Spleen (tissue), 7 donors: ENCODE data around the gene KDR.

Experiments used
- CTCF ChIP-seq, 11 experiments: fragments of 200-600 bp in 7 of 11; fragments of 450-650 bp in 4 of 11; sonication (generic) in 4 of 11; IDR thresholded peaks in 8 of 11; conservative IDR thresholded peaks in 3 of 11; 1 replicate in 7 of 11; 2 replicates in 4 of 11; pipeline versions ENCODE4 v1.4.0 to v1.8.0; 2016 to 2021; ENCODE audit warnings: antibody characterized with exemption in 11 of 11, inconsistent platforms in 4 of 11, mild to moderate bottlenecking in 1 of 11
- POLR2A ChIP-seq, 3 donors: fragments of 450-650 bp; IDR thresholded peaks; one replicate each; pipeline ENCODE4 v1.5.1; 2017; ENCODE audit warnings: antibody characterized with exemption in 3 of 3, mild to moderate bottlenecking in 1 of 3
- POLR2AphosphoS5 ChIP-seq, 3 donors: sonication (generic); formaldehyde crosslinking; IDR thresholded peaks; one replicate each; pipeline ENCODE4 v1.5.1; 2017; ENCODE audit warnings: antibody characterized with exemption in 3 of 3
- donor health status: DM: no; HTN: no; CAD: no; lungs with moderate emphysema.
- donor health status: DM: no; HTN: no; CAD: no.
- donor health status: DM: no; HTN: no; CAD: no.

- no peak for TF ChIP-seq POLR2A (IDR thresholded peaks at IDR 0.05)
- no peak for TF ChIP-seq CTCF (IDR thresholded peaks at IDR 0.05 in 8 of 11, conservative IDR thresholded peaks at IDR 0.05 in 3 of 11)
- no peak for TF ChIP-seq POLR2AphosphoS5 (IDR thresholded peaks at IDR 0.05)
Measured at GRCh38 chr4:55154290-55154880, 29.0 kb upstream of the KDR start.
